Adrenal gland (tissue), 12 donors: ENCODE data around the gene ARHGEF38. TPM values are rescaled to one million over a fixed set of nuclear protein-coding genes. Genes with fewer than 3 reads are reported as not detected.

Experiments
- DNase-seq, 7 donors: peaks; one replicate each; pipeline ENCODE4 v3.0.0-alpha.2; 2019 to 2020
- H3K27ac ChIP-seq, 5 donors: fragments of 200-600 bp; sonication (generic) in 4 of 5; 1 replicate in 3 of 5; 2 replicates in 2 of 5; pipeline versions ENCODE4 v1.5.1 to v1.8.0; 2016 to 2020; ENCODE audit warnings: mild to moderate bottlenecking in 1 of 5
- H3K27me3 ChIP-seq: fragments of 200-600 bp; 2 replicates; pipeline ENCODE4 v1.8.0; 2021
- H3K36me3 ChIP-seq, 2 donors: fragments of 200-600 bp; replicated peaks in 1 of 2; 1 replicate in 1 of 2; 2 replicates in 1 of 2; pipeline versions ENCODE4 v1.5.1 to v1.8.0; 2018 to 2022
- H3K4me1 ChIP-seq, 2 donors: fragments of 200-600 bp; replicated peaks in 1 of 2; 1 replicate in 1 of 2; 2 replicates in 1 of 2; pipeline versions ENCODE4 v1.5.1 to v1.8.0; 2018 to 2021
- H3K4me3 ChIP-seq, 4 donors: fragments of 200-600 bp; sonication (generic) in 3 of 4; one replicate each; pipeline ENCODE4 v1.5.1; 2016 to 2018
- H3K9me3 ChIP-seq, 3 donors: fragments of 200-600 bp; sonication (generic) in 1 of 3; replicated peaks in 1 of 3; 1 replicate in 2 of 3; 2 replicates in 1 of 3; pipeline versions ENCODE4 v1.5.1 to v1.8.0; 2016 to 2021
- CTCF ChIP-seq, 6 experiments: fragments of 450-650 bp in 4 of 6; fragments of 200-600 bp in 2 of 6; sonication (generic) in 1 of 6; IDR thresholded peaks; 1 replicate in 5 of 6; 2 replicates in 1 of 6; pipeline versions ENCODE4 v1.5.1 to v1.8.0; 2016 to 2021; ENCODE audit warnings: antibody characterized with exemption in 6 of 6, mild to moderate bottlenecking in 2 of 6, moderate library complexity in 1 of 6
- POLR2A ChIP-seq, 2 donors: fragments of 450-650 bp; IDR thresholded peaks; one replicate each; pipeline ENCODE4 v1.6.1; 2017; ENCODE audit warnings: antibody characterized with exemption in 2 of 2, mild to moderate bottlenecking in 2 of 2, moderate library complexity in 1 of 2
- WGBS, 4 donors: extraction: QIAGEN DNeasy Blood & Tissue Kit in 2 of 4; methylation state at CpG; one replicate each; pipeline versions ENCODE4 v1.1.5 to v1.1.7; 2013 to 2017; 5-methylcytosine and 5-hydroxymethylcytosine counted together
- intact Hi-C, 2 donors: fragments of 100-400 bp; cut with DNase I; formaldehyde crosslinking; loops; one replicate each; pipeline versions ENCODE4 v1.14.1 to v1.15.0; 2022 to 2023
- polyA plus RNA-seq, 3 donors: library from polyadenylated mRNA; stranded (reverse); fragments of 200-250 nt in 2 of 3; fragments of 350-450 nt in 1 of 3; fragmentation: Illumina TruSeq in 1 of 3; extraction: RNeasy Lipid Tissue Mini Kit (QIAGEN cat#74804) in 1 of 3; gene quantifications; one replicate each; pipeline ENCODE4 v1.2.3, GENCODE V29; 2013 to 2014
- total RNA-seq, 9 donors: library from RNA; depleted of rRNA in 4 of 9; stranded (reverse); fragments of >200 nt in 4 of 9; fragments of 120-200 nt in 1 of 9; fragmentation: NEBNext Ultra II Directional in 1 of 9; extraction: Animal tissue kit (Norgen Biotek cat#: 25700) in 1 of 9; gene quantifications; one replicate each; pipeline versions ENCODE4 v1.1.0 to v1.2.4, GENCODE V29; 2013 to 2023
- donor health status: healthy with polysubstance abuse.
- donor health status: Bipolar disorder and iron deficiency.
- donor health status: DM: yes; HTN: yes; CAD: no.
- donor health status: DM: no; HTN: no; CAD: no.
- donor health status: DM: no; HTN: no; CAD: no.
- donor health status: DM: yes; HTN: yes; CAD: no.

The ARHGEF38 gene
- total and polyA plus RNA-seq, 12 donors = not detected

GRCh38 chr4:105710012-105710600, 157.7 kb downstream of the ARHGEF38 start:
- no peaks in the 10 kb centered on the region for H3K27me3 ChIP-seq
- H3K36me3 ChIP-seq = no peaks in the 10 kb centered on the region
- no peaks in the 10 kb centered on the region for H3K9me3 ChIP-seq
- no peak for DNase-seq
- no peak overlapping the region for H3K4me3 ChIP-seq
- H3K4me1 ChIP-seq = peaks cover 7 to 22% of the 10 kb centered on the region in 2 donors
- intact Hi-C loops = no loop called here
- H3K27ac ChIP-seq = no peak overlapping the region
- no peak for TF ChIP-seq POLR2A (IDR thresholded peaks at IDR 0.05)
- 64 to 76% (median 73%) methylated on average over 15 to 16 of the region's 16 CpGs for WGBS, 4 donors

DNA sequence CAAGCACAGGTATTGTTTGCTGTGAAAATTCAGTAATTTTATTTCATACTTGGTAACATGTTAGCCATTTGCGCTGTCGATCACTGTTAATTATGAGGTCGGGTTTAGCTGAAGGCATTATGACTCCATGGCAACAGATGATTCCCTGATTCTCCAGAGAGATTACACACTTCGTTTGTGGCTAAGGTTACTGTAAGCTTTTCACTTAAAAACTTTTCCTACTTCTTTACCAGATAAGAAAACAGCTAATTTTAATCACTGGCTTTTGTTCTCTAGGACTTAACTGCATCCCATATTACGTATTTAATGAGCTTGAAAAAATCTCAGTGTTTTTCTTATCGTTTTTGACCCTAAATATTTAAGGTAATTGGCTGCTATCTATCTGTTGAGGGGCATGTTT, 158.3 kb downstream of the ARHGEF38 start:
- DNase-seq = no peak
- TF ChIP-seq POLR2A (IDR thresholded peaks at IDR 0.05) = no peak
- TF ChIP-seq CTCF (IDR thresholded peaks at IDR 0.05) = no peak
- no peak overlapping the region for H3K27ac ChIP-seq
- H3K27me3 ChIP-seq = no peaks in the 10 kb centered on the region
- intact Hi-C loops = no loop called here
- WGBS, 4 donors = 72 to 80% (median 74%) methylated on average over 6 of the region's 6 CpGs
- no peaks in the 10 kb centered on the region for H3K9me3 ChIP-seq
- H3K4me1 ChIP-seq = peaks cover 7 to 22% of the 10 kb centered on the region in 2 donors
- no peak overlapping the region for H3K4me3 ChIP-seq
- H3K36me3 ChIP-seq = no peaks in the 10 kb centered on the region

GRCh38 chr4:105712766-105713165, 160.3 kb downstream of the ARHGEF38 start:
- Histone ChIP-seq H3K9me3 (no peaks in the 10 kb centered on the region), H3K27ac (no peak overlapping the region), H3K4me3 (no peak overlapping the region), H3K27me3 (no peaks in the 10 kb centered on the region), H3K4me1 (peaks cover 2 to 10% of the 10 kb centered on the region in 2 donors), H3K36me3 (no peaks in the 10 kb centered on the region)
- TF ChIP-seq POLR2A (IDR thresholded peaks at IDR 0.05) (no peak), CTCF (IDR thresholded peaks at IDR 0.05) (no peak)
- 79 to 91% (median 89%) methylated on average over 2 of the region's 2 CpGs for WGBS, 4 donors
- DNase-seq = no peak
- intact Hi-C loops = no loop called here

- TF ChIP-seq POLR2A (IDR thresholded peaks at IDR 0.05) (no peak), CTCF (IDR thresholded peaks at IDR 0.05) (no peak)
- Histone ChIP-seq H3K4me3 (no peak overlapping the region), H3K27me3 (no peaks in the 10 kb centered on the region), H3K27ac (no peak overlapping the region), H3K9me3 (no peaks in the 10 kb centered on the region), H3K36me3 (no peaks in the 10 kb centered on the region), H3K4me1 (peaks cover 0 to 9% of the 10 kb centered on the region in 2 donors)
- no peak for DNase-seq
- WGBS, 4 donors = 68 to 72% (median 70%) methylated on average over 5 of the region's 5 CpGs
- intact Hi-C loops = no loop called here
Observed at GRCh38 chr4:105714071-105714521, 161.7 kb downstream of the ARHGEF38 start.

DNA sequence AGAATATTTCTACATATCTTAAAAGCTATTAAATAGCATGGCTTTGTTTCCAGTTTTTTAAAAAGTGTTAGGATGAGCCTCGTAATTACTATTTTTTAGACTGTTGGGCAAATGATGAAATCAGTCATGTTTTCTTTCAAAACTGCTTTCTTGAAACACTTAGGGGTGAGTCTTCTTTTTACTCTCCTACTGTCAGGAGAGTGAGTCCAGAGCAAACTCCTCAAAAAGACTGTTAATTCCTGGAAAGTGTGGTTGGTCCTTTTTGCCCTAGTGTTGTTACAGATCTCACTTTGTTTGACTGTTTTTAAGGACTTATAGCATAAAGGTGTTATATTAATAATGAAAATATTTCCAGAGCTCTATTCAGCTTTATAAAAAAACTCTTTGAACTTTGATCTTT, 162.5 kb downstream of the ARHGEF38 start:
- TF ChIP-seq POLR2A (IDR thresholded peaks at IDR 0.05) (no peak), CTCF (IDR thresholded peaks at IDR 0.05) (no peak)
- 59 to 71% (median 60%) methylated on average over 1 of the region's 1 CpG for WGBS, 4 donors
- intact Hi-C loops = no loop called here
- Histone ChIP-seq H3K27me3 (no peaks in the 10 kb centered on the region), H3K4me1 (peaks cover 0 to under 1% of the 10 kb centered on the region in 2 donors), H3K9me3 (no peaks in the 10 kb centered on the region), H3K36me3 (no peaks in the 10 kb centered on the region), H3K4me3 (no peak overlapping the region), H3K27ac (no peak overlapping the region)
- no peak for DNase-seq
